ENCODE results near the gene ANKRD12.

The ANKRD12 gene

DNA sequence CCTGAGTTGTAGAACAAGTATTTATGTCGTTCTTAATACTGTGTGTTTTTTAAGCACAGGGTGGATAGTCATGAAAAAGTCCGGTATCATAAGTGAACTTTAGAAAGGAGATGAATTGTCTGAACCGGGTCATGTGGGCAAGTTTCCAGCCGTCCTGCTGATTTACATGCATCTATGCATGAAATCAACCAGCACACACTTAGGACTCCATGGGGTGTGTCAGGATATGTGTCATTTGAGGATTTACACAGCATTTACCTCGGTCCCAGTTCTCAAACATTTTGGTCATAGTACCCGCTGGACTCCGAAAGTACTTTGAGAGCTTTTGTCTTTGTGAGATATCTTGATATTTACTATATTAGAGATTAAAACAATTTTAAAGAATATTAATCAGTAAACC lies 150.5 kb downstream of the ANKRD12 start:
- Histone ChIP-seq H3K79me2 (ENCODE audit: insufficient read depth, low read length) (no peaks in the 10 kb centered on the region), H3K9me3 (ENCODE audit: low read length) (no peaks in the 10 kb centered on the region; the same call in 1 of the 2 replicates), H3K9ac (ENCODE audit: low read length) (no peak overlapping the region), H3F3A (ENCODE audit: insufficient read depth, low read length) (peaks cover 3% of the 10 kb centered on the region; the same call in 1 of the 2 replicates), H3K4me3 (ENCODE audit: low read depth, low read length, poor library complexity, severe bottlenecking) (no peak overlapping the region), H2AFZ (ENCODE audit: low read length) (no peak overlapping the region), H4K20me1 (ENCODE audit: insufficient read depth, low read length) (no peaks in the 10 kb centered on the region), H3K36me3 (ENCODE audit: insufficient read depth, low read length) (no peaks in the 10 kb centered on the region), H3K27me3 (ENCODE audit: insufficient read depth, low read length) (no peaks in the 10 kb centered on the region), H3K4me1 (ENCODE audit: insufficient read depth, low read length, severe bottlenecking) (no peaks in the 10 kb centered on the region), H3K27ac (ENCODE audit: low read depth, low read length, poor library complexity, severe bottlenecking) (no peak overlapping the region), H3K9me2 (ENCODE audit: low read depth, low read length) (no peaks in the 10 kb centered on the region), H3K4me2 (ENCODE audit: low read length) (no peak overlapping the region)
- TF ChIP-seq EZH2 (IDR thresholded peaks at IDR 0.05; ENCODE audit: borderline replicate concordance, low read length) = no peak
- TF ChIP-seq, protein P1, sequence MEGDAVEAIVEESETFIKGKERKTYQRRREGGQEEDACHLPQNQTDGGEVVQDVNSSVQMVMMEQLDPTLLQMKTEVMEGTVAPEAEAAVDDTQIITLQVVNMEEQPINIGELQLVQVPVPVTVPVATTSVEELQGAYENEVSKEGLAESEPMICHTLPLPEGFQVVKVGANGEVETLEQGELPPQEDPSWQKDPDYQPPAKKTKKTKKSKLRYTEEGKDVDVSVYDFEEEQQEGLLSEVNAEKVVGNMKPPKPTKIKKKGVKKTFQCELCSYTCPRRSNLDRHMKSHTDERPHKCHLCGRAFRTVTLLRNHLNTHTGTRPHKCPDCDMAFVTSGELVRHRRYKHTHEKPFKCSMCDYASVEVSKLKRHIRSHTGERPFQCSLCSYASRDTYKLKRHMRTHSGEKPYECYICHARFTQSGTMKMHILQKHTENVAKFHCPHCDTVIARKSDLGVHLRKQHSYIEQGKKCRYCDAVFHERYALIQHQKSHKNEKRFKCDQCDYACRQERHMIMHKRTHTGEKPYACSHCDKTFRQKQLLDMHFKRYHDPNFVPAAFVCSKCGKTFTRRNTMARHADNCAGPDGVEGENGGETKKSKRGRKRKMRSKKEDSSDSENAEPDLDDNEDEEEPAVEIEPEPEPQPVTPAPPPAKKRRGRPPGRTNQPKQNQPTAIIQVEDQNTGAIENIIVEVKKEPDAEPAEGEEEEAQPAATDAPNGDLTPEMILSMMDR (IDR thresholded peaks at IDR 0.05; ENCODE audit: low read length) = no peak

DNA sequence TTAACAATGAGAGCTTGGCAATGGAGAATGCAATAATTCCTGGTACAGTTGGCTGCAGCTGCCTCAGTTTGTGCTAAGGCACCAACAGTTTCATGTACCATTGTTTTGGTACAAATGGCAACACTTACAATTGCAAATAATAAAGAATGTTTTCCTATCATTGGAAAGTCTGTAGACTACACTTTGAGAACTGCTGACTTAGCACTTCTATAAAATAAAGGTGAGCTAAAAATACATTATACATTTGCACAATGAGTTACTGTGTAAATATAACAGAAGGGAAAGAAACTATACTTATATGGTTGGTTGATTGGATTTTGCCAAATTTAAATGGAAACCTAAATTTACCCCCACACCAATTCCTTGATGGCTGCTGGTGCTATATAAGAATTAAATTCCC lies 153.1 kb downstream of the ANKRD12 start:
- H3K36me3 ChIP-seq (ENCODE audit: insufficient read depth, low read length) = no peaks in the 10 kb centered on the region
- no peak overlapping the region for H3K4me3 ChIP-seq (ENCODE audit: low read depth, low read length, poor library complexity, severe bottlenecking)
- no peak for TF ChIP-seq EZH2 (IDR thresholded peaks at IDR 0.05; ENCODE audit: borderline replicate concordance, low read length)
- TF ChIP-seq, protein P1 (IDR thresholded peaks at IDR 0.05; ENCODE audit: low read length) = no peak
- no peaks in the 10 kb centered on the region for H4K20me1 ChIP-seq (ENCODE audit: insufficient read depth, low read length)
- H3K27me3 ChIP-seq (ENCODE audit: insufficient read depth, low read length) = no peaks in the 10 kb centered on the region
- H3K9me3 ChIP-seq (ENCODE audit: low read length) = peaks cover 10% of the 10 kb centered on the region; the same call in 1 of the 2 replicates
- H3K4me2 ChIP-seq (ENCODE audit: low read length) = no peak overlapping the region
- no peak overlapping the region for H3K27ac ChIP-seq (ENCODE audit: low read depth, low read length, poor library complexity, severe bottlenecking)
- H3K9me2 ChIP-seq (ENCODE audit: low read depth, low read length) = no peaks in the 10 kb centered on the region
- no peaks in the 10 kb centered on the region for H3F3A ChIP-seq (ENCODE audit: insufficient read depth, low read length)
- no peak overlapping the region for H3K9ac ChIP-seq (ENCODE audit: low read length)
- H3K79me2 ChIP-seq (ENCODE audit: insufficient read depth, low read length) = no peaks in the 10 kb centered on the region
- H2AFZ ChIP-seq (ENCODE audit: low read length) = no peak overlapping the region
- no peaks in the 10 kb centered on the region for H3K4me1 ChIP-seq (ENCODE audit: insufficient read depth, low read length, severe bottlenecking)

DNA sequence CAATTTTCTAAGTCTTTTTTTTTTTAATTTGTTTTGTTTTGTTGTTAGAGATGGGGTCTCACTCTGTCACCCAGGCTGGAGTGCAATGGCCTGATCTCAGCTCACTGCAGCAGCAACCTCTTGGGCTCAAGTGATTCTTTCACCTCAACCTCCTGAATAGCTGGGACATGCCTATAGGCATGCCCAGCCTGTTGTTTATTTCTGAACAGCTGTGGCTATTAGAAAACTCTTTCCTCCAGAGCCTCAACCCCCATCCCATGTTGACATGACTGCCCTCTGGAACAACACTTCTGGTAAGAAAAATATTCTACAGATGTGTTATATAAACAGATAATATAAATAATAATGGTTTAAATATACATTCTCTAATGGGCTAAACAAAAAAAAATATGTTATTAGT lies 153.6 kb downstream of the ANKRD12 start:
- no peak overlapping the region for H3K4me2 ChIP-seq (ENCODE audit: low read length)

More for the DNA sequence above, 153.6 kb downstream of the ANKRD12 start:
- peaks cover 10% of the 10 kb centered on the region; the same call in 1 of the 2 replicates for H3K9me3 ChIP-seq (ENCODE audit: low read length)
- no peak overlapping the region for H3K9ac ChIP-seq (ENCODE audit: low read length)
- H3K4me3 ChIP-seq (ENCODE audit: low read depth, low read length, poor library complexity, severe bottlenecking) = no peak overlapping the region
- H3K79me2 ChIP-seq (ENCODE audit: insufficient read depth, low read length) = no peaks in the 10 kb centered on the region
- H3F3A ChIP-seq (ENCODE audit: insufficient read depth, low read length) = no peaks in the 10 kb centered on the region
- no peaks in the 10 kb centered on the region for H3K4me1 ChIP-seq (ENCODE audit: insufficient read depth, low read length, severe bottlenecking)
- H2AFZ ChIP-seq (ENCODE audit: low read length) = no peak overlapping the region
- H3K36me3 ChIP-seq (ENCODE audit: insufficient read depth, low read length) = no peaks in the 10 kb centered on the region
- H3K27me3 ChIP-seq (ENCODE audit: insufficient read depth, low read length) = no peaks in the 10 kb centered on the region
- no peak overlapping the region for H3K27ac ChIP-seq (ENCODE audit: low read depth, low read length, poor library complexity, severe bottlenecking)
- H3K9me2 ChIP-seq (ENCODE audit: low read depth, low read length) = no peaks in the 10 kb centered on the region
- no peak for TF ChIP-seq EZH2 (IDR thresholded peaks at IDR 0.05; ENCODE audit: borderline replicate concordance, low read length)
- TF ChIP-seq, protein P1 (IDR thresholded peaks at IDR 0.05; ENCODE audit: low read length) = no peak
- H4K20me1 ChIP-seq (ENCODE audit: insufficient read depth, low read length) = no peaks in the 10 kb centered on the region

Data from OCI-LY1 (cell line).